CD4-positive, alpha-beta T cell treated with Interleukin-21 for 1 hour (primary cell): ENCODE measurements around the gene ADAMTS14.
A peak's percentile ranks its signal among the peaks of the same experiment; 100 is the strongest.

Source experiments
- DNase-seq: peaks from one replicate; pipeline ENCODE4 v3.0.0-alpha.2; 2020

Gene ADAMTS14

GRCh38 chr10:70695241-70696030, 23.1 kb downstream of the ADAMTS14 start:
- DNase-seq = no peak

- no peak for DNase-seq
These were observed 25.9 kb downstream of the ADAMTS14 start for GRCh38 chr10:70698211-70698610.

GRCh38 chr10:70699063-70699658, 26.9 kb downstream of the ADAMTS14 start:
- DNase-seq = no peak

GRCh38 chr10:70699659-70700174, 27.4 kb downstream of the ADAMTS14 start:
- no peak for DNase-seq

GRCh38 chr10:70702190-70702763, 30.0 kb downstream of the ADAMTS14 start:
- no peak for DNase-seq

- no peak for DNase-seq
These were observed 31.9 kb downstream of the ADAMTS14 start for GRCh38 chr10:70704211-70704610.

GRCh38 chr10:70705121-70705861, 33.0 kb downstream of the ADAMTS14 start:
- no peak for DNase-seq

- DNase-seq = no peak
These were observed 38.9 kb downstream of the ADAMTS14 start for GRCh38 chr10:70711177-70711576.

- no peak for DNase-seq
These were observed 39.6 kb downstream of the ADAMTS14 start for GRCh38 chr10:70711911-70712310.

- DNase-seq = no peak
These were observed 41.9 kb downstream of the ADAMTS14 start for GRCh38 chr10:70714245-70714644.

- no peak for DNase-seq
These were observed 42.6 kb downstream of the ADAMTS14 start for GRCh38 chr10:70714951-70715350.

GRCh38 chr10:70715853-70716795, 43.8 kb downstream of the ADAMTS14 start:
- peak; percentile 1 for DNase-seq

GRCh38 chr10:70722820-70723424, 50.6 kb downstream of the ADAMTS14 start:
- DNase-seq = no peak

GRCh38 chr10:70723771-70724170, 51.5 kb downstream of the ADAMTS14 start:
- DNase-seq = no peak

GRCh38 chr10:70726909-70727495, 54.7 kb downstream of the ADAMTS14 start:
- no peak for DNase-seq

GRCh38 chr10:70728328-70728727, 56.0 kb downstream of the ADAMTS14 start:
- DNase-seq = no peak

GRCh38 chr10:70729763-70730357, 57.6 kb downstream of the ADAMTS14 start:
- no peak for DNase-seq

- DNase-seq = no peak
These were observed 58.6 kb downstream of the ADAMTS14 start for GRCh38 chr10:70730955-70731354.

- no peak for DNase-seq
These were observed 60.3 kb downstream of the ADAMTS14 start for GRCh38 chr10:70732569-70732968.

- no peak for DNase-seq
These were observed 60.7 kb downstream of the ADAMTS14 start for GRCh38 chr10:70733051-70733450.

- no peak for DNase-seq
These were observed 62.9 kb downstream of the ADAMTS14 start for GRCh38 chr10:70735161-70735560.
